IPS-18a (cell line): ENCODE data around the gene MARCHF6.

Experiments used
- H3K27ac ChIP-seq: one replicate; pipeline ENCODE4 v1.5.1; 2013; ENCODE audit warnings: low read length
- H3K27me3 ChIP-seq: one replicate; pipeline ENCODE4 v1.6.1; 2013; ENCODE audit warnings: mild to moderate bottlenecking, low read length; ENCODE audit not compliant: control insufficient read depth, insufficient read depth
- H3K36me3 ChIP-seq: one replicate; pipeline ENCODE4 v1.6.1; 2013; ENCODE audit warnings: low read depth, low read length; ENCODE audit not compliant: control insufficient read depth
- H3K4me1 ChIP-seq: one replicate; pipeline ENCODE4 v1.6.1; 2013; ENCODE audit warnings: low read depth, low read length; ENCODE audit not compliant: control insufficient read depth
- H3K4me3 ChIP-seq: one replicate; pipeline ENCODE4 v1.5.1; 2013; ENCODE audit warnings: low read length
- H3K9ac ChIP-seq: one replicate; pipeline ENCODE4 v1.6.1; 2013; ENCODE audit warnings: mild to moderate bottlenecking, low read length, moderate library complexity
- H3K9me3 ChIP-seq: one replicate; pipeline ENCODE4 v1.6.1; 2013; ENCODE audit warnings: low read depth, low read length; ENCODE audit not compliant: control insufficient read depth

The MARCHF6 gene

DNA sequence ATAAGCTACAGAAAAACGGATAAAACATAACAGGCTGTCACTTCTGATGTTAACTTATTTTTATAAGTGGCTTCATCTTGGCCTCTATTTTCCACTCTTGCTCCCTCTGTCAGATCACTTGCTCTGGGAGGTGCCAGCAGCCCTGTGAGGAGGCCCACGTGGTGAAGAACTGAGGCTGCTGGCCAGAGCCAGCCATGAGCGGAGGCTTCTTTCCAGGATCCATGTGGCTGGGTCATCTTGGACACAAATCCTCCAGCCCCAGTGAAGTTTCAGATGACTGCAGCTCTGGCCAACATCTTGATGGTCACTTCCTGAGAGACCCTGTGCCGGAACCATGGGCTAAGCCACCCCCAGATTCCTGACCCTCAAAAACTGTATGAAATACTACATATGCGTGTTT is 38.3 kb upstream of the MARCHF6 start:
- H3K9me3 ChIP-seq: no peaks in the 10 kb centered on the region
- no peak overlapping the region for H3K9ac ChIP-seq
- H3K27ac ChIP-seq: no peak overlapping the region
- no peak overlapping the region for H3K4me3 ChIP-seq
- H3K27me3 ChIP-seq: no peaks in the 10 kb centered on the region
- no peaks in the 10 kb centered on the region for H3K36me3 ChIP-seq
- H3K4me1 ChIP-seq: peaks cover 2% of the 10 kb centered on the region

DNA sequence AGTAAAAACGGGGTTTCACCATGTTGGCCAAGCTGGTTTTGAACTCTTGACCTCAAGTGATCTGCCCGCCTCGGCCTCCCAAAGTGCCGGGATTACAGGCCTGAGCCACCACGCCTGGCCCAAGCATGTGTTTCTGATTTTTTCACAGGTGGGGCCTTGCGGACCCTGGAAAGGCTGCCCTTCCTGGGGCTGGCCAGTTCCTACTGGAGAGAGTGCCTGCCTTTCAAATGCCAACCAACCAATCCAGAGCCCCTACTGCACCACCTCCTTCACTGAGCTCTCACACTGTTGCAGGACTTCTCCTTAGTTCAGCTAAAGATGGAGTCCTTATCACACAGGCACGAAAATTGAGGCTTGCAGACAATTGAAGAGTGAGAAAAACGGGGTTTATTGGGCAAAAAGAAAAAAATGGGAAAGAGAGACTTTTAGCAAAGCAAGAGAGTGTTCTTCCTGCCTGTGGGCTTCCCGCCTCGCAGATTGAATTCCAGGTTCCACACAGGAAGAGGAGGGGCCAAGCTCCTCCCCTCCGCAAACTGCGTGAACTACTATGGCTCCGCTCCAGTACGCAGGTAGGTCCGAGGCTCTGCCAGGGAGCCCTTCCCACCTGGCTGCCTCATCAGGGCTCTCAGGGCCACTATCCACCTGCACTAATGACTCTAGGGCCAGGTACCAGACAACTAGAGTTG is 37.5 kb upstream of the MARCHF6 start:
- no peaks in the 10 kb centered on the region for H3K9me3 ChIP-seq

DNA sequence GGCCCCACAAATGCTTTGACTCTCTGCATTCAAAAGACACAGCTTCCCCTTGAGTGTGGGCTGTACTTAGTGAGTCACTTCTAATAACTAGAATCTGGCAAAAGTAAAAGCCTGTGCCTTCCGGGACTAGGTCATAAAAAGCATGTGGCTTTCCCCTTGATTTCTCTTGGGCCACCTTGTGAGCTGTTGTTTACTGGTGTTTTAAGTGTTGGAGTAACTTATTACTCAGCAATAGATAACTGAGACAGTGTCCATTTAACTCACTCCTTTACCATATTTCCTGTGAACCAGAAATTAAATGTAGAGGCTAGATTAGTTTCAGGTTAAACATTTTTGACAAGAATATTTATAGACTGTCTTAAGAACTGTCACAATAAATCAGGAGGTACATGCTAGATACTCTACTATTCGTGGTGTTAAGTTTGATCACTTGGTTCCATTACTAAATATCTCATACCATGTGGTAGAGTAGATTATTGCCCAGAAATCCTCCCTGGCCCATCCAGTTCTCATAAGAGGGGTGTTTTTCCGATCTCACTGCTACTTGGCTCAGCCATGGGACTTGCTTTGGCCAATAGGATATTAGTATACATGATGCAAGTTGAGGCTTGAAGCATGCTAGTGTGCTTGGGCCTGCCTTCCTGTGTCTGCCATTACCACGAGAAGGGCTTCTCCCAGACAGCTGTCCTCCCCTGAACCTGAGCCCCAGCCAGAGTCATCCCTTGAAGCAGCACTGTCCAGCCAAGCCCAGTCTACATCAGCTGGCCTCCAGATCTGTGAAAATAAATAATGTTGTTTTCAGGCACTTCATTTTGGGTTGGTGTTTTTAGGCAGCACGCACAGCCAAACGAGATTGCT is 35.4 kb upstream of the MARCHF6 start:
- Histone ChIP-seq H3K4me3 (no peak overlapping the region), H3K9me3 (no peaks in the 10 kb centered on the region), H3K36me3 (no peaks in the 10 kb centered on the region), H3K9ac (no peak overlapping the region), H3K27ac (no peak overlapping the region), H3K4me1 (no peaks in the 10 kb centered on the region), H3K27me3 (no peaks in the 10 kb centered on the region)

More for the DNA sequence above, 37.5 kb upstream of the MARCHF6 start:
- Histone ChIP-seq H3K9ac (no peak overlapping the region), H3K36me3 (no peaks in the 10 kb centered on the region), H3K27ac (no peak overlapping the region), H3K27me3 (no peaks in the 10 kb centered on the region), H3K4me3 (no peak overlapping the region), H3K4me1 (no peaks in the 10 kb centered on the region)

DNA sequence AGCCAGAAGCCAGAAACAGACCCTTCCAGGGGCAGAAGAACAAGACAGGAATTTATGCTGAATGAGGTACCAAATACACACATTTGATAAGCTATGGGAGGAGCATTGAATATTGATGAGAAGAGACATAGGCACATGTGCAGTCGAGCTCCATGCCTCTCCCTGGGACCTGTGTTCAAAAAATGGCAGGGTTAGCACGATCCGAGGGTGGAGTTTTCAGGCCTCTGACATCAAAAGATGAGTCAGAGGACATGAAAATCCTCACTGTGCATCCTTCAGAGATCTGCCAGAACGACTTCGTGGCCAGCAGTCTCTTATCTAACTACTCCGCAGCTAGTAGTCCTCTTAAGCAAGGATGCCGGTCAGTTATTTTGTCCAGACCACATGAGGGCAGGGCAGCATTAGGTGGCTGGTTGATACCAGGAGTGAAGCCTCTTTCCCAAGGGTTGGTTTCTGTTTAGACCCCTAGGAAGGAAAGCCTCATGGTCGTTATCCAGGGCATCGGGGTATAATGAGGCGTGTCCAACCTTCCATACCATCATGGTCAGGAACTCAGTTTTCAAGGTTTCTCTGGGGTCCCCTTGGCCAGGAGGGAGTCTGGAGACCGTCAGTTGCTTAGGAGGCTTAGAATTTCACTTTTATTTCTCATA is 34.2 kb upstream of the MARCHF6 start:
- no peaks in the 10 kb centered on the region for H3K4me1 ChIP-seq
- H3K9me3 ChIP-seq: no peaks in the 10 kb centered on the region
- no peaks in the 10 kb centered on the region for H3K36me3 ChIP-seq
- H3K4me3 ChIP-seq: no peak overlapping the region
- H3K27me3 ChIP-seq: no peaks in the 10 kb centered on the region
- H3K27ac ChIP-seq: no peak overlapping the region
- no peak overlapping the region for H3K9ac ChIP-seq

DNA sequence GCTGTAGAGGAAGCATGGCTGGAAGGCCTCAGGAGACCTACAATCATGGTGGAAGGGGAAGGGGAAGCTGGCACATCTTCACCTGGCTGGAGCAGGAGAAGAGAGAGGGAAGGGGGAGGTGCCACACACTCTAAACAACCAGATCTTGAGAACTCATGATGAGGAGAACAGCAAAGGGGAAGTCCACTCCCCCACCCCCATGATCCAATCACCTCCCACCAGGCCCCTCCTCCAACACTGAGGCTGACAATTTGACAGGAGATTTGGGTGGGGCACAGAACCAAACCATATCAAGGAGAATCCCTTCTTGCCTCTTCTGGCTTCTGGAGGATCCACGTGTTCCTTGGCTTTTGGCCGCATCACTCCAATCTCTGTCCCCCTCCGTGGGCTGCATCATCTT is 32.7 kb upstream of the MARCHF6 start:
- Histone ChIP-seq H3K4me1 (no peaks in the 10 kb centered on the region), H3K4me3 (no peak overlapping the region), H3K27me3 (no peaks in the 10 kb centered on the region), H3K9me3 (no peaks in the 10 kb centered on the region), H3K9ac (no peak overlapping the region), H3K36me3 (no peaks in the 10 kb centered on the region), H3K27ac (no peak overlapping the region)

DNA sequence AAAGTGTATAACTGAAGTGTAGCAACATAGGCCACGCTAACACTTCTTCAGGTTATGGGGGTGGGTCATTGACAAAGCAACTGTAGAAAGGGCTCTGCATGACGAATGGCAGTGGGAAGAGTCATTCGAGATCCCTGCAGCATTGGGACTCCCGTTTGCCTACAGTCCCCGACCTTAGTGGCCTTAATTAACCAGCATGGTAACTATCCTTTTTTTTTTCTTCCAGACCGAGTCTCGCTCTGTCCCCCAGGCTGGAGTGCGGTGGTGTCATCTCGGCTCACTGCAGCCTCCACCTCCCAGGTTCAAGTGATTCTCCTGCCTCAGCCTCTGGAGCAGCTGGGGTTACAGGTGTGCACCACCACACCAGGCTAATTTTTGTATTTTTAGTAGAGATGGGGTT is 31.6 kb upstream of the MARCHF6 start:
- H3K9me3 ChIP-seq: no peaks in the 10 kb centered on the region

DNA sequence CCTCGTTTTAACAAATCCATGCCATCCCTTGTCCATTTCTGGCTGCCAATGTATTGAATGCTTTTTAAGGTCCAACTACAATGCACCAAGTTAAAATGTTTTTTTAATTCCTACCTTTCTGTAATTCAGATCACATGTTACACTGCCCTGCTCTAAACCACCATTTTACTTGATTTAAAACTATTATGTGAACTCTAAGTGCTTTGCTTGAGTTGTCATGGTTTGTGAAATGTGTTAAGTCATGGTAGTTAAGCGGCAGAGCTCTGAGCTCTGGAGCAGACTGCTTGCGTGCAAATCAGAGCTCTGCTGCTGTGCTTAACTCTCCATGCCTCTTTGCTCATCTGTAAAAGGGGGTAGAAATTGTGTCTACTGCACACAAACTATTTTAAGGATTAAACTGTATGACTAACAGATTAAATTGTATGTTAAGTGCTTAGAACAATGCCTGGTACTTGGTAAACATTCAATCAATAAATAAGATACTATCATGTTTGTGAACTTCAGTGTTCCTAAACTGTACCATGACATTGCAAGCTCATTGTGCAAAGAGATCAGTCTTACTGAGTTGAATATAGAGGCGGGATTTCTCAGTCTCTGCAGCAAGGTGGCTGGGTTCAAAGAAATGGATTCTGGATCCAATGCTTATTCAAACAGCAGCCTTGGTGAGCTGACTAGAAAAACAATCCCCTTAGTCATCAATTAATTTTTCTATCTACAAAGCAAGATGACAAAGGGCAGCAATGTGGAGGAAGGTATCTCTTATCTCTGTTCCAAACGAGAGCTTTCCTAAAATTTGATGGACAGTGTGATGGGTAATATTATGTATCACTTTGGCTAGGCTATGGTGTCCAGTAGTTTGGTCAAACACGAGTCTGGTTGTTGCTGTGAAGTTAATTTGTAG is 29.7 kb upstream of the MARCHF6 start:
- Histone ChIP-seq H3K27me3 (no peaks in the 10 kb centered on the region), H3K4me1 (no peaks in the 10 kb centered on the region), H3K27ac (no peak overlapping the region), H3K4me3 (no peak overlapping the region), H3K36me3 (no peaks in the 10 kb centered on the region), H3K9me3 (no peaks in the 10 kb centered on the region), H3K9ac (no peak overlapping the region)

More for the DNA sequence above, 31.6 kb upstream of the MARCHF6 start:
- no peaks in the 10 kb centered on the region for H3K27me3 ChIP-seq
- no peaks in the 10 kb centered on the region for H3K4me1 ChIP-seq
- no peak overlapping the region for H3K27ac ChIP-seq
- no peak overlapping the region for H3K4me3 ChIP-seq
- H3K9ac ChIP-seq: no peak overlapping the region
- no peaks in the 10 kb centered on the region for H3K36me3 ChIP-seq

DNA sequence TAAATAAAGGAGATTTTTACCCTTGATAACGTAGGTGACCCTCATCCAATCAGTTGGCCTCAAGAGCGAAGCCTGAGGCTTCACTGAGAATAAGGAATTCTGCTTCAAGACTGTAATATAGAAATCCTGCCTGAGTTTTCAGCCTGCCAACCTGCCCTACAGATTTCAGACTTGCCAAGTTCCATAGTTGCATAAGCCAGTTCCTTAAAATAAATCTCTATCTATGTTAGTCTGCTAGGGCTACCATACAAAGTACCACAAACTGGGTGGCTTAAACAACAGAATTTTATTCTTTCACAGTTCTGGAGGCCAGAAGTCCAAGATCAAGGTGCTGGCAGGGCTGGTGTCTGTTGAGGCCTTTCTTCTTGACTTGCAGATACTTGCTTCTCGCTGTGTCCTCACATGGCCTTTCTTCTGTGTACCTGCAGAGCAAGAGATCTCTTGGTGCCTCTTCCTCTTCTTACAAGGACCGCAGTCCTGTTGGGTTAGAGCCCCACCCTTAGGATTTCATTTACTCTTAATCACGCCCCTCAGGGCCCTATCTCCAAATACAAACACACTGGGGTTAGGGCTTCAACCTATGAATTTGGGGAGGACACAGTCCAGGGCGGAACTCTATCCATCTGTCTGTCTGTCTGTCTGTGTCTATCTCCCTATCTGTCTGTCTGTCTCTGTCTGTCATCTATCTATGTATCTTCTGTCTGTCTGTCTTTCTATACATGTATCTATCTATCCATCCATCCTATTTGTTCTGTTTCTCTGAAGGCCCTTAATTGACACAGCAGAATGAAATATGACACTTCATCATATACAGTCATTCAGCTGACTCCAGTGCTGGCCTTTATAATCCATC is 28.8 kb upstream of the MARCHF6 start:
- Histone ChIP-seq H3K9me3 (no peaks in the 10 kb centered on the region), H3K27ac (no peak overlapping the region), H3K27me3 (no peaks in the 10 kb centered on the region), H3K4me3 (no peak overlapping the region), H3K36me3 (no peaks in the 10 kb centered on the region), H3K9ac (no peak overlapping the region), H3K4me1 (no peaks in the 10 kb centered on the region)

DNA sequence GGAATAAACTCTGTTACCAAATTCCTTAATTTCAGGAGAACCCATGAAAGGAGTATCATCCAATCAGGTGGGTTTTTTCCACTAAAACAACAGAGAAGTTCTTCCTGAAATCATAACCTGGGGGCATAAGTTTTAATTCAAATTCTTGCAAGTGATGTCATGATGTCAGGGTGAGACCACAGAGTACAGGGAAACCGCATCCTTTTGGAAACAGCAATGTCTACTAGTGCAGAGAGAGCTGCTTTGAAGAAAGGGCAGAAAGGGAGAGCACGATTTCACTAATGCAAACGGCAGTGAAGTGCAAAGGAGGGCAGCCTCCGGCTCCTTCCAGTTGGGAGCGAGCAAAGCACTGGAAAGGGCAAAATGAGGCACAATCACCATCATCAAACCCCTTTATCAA is 25.2 kb upstream of the MARCHF6 start:
- Histone ChIP-seq H3K27me3 (peaks cover 30% of the 10 kb centered on the region), H3K9ac (no peak overlapping the region), H3K4me1 (no peaks in the 10 kb centered on the region), H3K9me3 (no peaks in the 10 kb centered on the region), H3K36me3 (no peaks in the 10 kb centered on the region), H3K4me3 (no peak overlapping the region), H3K27ac (no peak overlapping the region)

DNA sequence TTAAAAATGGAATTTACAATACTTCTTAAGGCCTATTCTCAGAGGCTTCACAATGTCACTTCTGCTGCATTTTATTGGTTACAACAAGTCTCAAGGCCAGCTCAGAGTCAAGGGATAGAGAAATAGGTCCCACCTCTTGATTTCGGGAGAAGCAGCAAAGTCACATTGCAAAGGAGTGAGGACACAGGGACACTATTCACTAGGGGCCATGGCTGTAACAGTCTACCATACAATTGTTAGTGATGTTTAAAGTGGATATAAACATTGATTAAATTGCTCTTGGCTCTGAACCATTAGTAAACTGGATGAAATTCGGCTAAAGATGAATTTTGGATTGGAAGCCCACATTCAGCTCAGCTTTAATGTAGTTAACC is 24.1 kb upstream of the MARCHF6 start:
- Histone ChIP-seq H3K4me1 (no peaks in the 10 kb centered on the region), H3K9ac (no peak overlapping the region), H3K36me3 (no peaks in the 10 kb centered on the region), H3K27me3 (peaks cover 41% of the 10 kb centered on the region), H3K4me3 (no peak overlapping the region), H3K9me3 (no peaks in the 10 kb centered on the region), H3K27ac (no peak overlapping the region)
